ENCODE data around the gene MR1.

MR1 gene

DNA sequence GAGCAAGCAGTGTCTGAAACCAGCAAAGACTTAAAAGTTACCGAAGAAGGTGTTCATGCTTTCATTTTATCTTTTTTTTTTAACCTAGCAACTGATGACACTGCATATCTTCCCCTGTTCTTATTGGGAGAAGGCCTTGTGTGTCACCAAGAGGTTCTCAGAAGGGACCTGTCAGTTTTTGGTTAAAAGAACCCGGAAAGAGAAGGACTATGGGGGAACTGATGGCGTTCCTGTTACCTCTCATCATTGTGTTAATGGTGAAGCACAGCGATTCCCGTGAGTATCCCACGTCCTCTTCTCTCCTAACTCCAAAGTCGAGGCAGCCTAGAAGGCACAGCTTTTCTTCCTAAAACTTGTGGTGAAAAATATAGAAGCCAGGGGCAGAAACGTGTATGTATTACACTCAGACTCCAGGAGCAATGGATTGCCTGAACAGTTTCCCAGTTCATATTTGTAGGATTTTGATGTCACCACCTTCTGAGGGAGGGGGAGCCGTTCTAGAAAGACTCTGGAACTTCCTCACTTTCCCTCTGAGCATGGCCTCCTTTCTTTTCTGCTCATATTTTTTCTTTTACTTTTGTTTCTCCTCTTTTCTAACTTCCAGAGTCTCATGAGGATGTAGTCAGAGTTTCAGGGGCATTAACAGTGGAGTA, at the start of gene MR1:
TSS of gene MR1 (plus strand) at position 185 of the 653 bp plus-strand sequence. CDS start at position 210, 25 bp downstream.
- no peak for DNase-seq

DNA sequence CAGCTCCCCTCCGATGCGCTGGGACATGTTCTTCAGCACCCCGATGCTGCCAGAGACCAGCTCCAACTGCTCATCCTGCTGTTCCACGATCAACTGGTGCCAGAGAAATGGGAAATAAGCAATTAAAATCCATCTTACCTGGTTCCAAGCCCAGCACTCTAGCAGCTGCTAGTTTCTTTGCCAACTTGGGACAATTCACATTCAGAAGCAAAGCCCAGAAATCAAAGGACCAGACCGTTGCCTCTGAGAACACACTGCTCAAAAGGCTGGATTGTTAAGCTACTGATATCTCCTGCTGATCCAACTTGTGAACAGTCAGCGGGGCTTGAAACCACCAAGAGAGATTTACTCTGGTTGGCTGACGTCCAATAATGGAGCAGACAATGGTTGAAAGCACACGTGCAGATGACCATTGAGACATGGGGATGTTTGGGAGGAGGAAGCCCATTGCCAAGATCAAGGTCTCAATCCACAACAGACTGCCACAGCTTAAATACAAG, 45.5 kb upstream of the MR1 start:
- DNase-seq, result no peak

DNA sequence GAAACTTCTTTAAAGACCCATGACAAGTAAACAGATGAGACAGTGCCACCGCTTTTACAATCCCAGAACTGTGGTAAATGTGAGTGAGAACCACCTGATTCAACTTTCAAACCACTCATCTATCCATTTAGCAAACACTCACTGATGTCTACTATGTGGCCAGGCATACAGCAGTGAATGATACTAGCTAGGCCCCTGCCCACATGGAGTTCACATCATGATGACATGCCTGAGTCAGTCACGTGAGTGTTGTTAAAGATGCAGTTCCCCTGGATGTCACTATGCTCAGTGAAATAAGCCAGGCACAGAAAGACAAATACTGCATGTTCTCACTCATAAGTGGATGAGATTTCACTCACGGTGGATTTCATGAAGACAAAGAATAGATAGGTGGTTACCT, 39.5 kb upstream of the MR1 start:
- no peak for DNase-seq

DNA sequence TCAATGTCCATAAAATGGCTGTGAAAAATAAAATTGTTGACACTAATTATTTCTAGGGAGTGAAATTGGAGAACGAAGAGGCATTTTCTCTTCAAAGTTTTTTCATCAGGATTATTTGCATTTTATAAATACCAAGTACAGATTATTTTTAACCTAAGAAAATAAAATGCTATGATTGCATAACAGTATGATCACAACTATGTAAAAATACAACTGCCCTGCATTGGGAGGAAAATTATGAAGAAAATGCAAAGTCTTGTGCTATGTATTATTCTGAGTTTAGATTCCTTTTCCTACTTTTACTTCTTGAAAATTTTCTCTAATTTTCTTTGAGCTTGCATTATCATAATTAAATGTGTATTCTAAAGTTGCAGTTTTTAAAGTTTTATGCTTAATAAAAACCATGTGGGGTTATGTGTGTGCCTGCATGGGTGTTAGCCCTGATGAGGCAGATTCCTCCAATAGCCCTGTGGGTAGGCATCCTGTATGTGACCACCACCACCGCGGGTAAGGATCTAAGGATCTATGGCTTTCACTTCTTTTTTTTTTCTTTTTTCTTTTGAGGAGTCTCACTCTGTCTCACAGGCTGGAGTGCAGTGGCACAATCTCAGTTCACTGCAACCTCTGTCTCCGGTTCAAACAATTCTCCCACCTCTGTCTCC, 35.8 kb upstream of the MR1 start:
- DNase-seq, result no peak

DNA sequence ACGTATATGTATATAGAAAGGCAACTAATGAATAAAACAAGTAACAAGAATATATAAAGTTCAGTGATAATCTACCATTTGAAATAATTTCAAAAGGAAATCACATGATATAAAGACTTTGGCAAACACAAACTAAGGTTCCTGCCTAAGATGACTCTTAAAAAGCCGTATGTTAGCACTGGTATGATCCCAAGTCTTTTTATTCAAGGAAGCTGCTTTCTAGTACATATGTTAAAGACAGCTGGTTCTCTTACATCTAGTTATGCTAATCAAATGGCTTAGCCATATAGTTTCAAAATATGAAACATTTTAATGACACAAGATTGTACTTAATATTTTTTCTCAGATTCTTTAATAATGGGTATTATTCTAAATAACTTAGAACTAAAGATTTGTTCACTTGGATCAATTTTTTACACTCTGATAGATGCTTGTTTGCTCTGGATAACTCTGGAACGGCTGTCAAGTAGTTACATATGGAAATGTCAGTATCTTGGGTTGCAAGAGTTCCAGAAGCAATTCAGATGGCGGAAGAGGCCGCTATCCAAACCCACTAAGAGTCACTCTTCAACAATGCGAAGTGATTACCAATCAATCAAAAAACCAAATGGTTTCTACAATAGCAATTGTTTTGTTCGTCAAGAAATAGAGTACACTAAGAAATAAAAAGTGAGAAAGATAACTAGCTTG, 32.5 kb upstream of the MR1 start:
- DNase-seq, result no peak

DNA sequence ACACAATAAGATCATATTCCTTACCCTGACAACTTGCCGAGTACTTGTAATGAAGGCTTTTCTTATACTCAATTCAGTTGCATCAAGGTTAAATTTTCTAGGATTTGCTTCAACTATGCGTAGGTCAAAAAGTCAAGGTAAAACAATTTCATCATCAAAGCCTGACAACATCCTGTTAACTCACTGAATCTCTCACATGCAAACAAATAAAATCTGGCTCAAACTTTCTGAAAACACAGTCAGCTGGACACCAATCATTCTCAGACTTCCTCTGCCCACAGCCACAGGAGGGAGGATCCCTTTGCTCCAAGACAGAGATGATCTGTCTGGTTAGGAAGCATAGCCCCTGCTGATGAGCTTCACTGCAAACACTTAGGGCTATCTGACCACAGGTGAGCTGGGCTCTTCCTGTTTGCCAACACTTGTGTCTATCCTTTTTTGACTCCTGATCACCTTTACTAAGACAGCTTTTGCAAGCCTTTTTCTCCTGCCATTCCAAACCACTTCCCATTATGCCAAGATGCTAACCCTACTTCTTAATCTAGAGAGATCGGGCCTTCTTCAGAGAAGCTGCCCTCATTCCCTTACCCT, 31.1 kb upstream of the MR1 start:
- no peak for DNase-seq

DNA sequence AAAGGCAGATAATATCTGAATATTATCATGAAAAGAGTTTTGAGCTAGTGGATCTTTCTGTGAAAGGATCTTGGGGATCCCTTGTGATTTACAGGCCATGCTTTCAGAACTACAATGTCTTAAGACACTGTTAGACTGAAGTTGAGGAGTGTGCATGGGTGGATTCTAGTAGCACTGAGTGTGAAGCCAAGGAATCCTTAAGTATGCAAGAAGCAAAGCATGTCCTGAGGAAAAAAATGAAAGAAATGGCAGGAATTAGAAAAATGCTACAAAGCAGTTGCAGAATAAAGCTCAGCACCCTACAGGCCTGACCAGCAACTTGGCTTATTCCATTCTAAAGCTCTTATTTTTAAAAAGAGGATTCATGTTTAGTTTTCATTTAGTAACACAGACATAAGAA, 23.0 kb upstream of the MR1 start:
- DNase-seq, result no peak

DNA sequence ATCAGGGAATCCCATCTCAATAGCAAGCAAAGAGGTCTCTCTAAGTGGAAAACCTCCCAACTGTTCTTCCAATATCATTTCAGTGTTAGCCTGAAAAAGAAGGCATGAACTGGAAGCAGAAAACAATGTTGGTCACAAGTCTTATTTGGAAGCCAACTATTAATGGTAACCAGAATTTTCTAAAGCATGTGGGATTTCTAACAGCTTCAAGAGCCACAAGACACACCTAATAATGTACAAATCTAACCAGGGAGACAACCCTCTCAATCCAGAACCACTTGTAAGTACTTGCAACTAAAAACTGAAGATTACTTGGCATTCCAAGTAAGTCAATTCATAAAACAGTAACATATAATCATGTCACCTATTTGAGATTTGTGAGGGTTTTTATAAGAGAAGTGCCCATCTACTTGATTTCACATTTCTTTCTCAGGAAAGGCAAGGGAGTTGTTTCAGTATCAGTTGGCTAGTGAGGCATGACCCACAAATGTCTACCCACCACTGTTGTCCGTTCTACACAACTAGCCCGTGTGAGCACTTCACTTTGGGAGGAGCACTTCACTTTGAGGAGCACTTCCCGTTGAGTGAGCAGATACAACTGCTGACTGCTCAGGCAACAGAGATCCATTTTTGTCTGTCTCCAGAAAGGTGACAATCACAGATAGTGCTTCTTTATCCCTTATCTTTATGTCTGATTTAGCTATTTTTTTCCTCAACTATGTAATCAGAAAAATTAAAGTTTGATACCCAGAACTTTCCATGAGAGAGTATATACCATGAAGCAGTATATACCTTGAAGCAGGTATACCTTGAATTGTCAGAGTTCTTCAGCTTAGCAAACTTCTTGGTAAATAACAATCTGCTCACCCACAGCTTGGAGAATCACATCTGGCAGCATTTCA, 22.2 kb upstream of the MR1 start:
- no peak for DNase-seq

DNA sequence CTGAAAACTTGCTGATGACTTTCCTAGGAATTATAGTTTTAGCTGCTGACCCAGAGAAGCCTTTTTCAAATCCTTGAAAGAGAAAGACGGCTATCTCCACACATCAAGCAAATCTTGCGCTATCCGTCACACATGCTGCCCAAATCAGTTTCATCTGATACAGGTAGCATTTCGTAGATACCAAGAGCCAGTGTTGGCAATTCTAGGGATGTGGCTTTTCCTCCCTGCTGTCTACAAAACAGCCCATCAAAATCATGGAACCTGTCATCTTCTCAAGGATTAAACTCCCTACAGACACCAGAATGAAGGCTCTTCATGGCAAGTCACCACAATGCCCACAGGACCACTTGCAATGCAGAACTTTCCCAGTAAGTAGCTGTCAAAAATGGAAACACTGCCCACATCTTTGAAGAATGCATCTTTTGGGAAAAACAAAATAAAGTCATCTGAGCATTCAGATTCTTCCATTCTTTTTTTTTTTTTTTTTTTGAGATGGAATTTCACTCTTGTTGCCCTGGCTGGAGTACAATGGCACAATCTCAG, 21.5 kb upstream of the MR1 start:
- DNase-seq, result no peak

DNA sequence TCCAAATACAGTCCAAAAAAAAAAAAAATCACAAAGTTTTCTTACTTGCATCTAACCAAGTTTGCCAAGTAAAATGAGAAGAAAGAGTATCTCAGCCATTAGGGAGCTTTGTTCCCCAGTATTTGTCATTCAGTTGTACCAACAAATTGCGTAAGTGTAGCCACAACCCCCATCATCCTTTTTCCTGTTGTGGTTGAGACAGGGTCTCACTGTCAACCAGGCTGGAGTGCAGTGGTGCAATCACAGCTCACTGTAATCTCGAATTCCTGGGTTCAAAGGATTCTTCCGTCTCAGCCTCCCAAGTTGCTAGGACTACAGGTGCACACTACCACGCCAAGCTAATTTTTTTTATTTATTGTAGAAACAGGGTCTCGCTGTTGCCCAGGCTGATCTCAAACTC, 20.6 kb upstream of the MR1 start:
- DNase-seq, result no peak

DNA sequence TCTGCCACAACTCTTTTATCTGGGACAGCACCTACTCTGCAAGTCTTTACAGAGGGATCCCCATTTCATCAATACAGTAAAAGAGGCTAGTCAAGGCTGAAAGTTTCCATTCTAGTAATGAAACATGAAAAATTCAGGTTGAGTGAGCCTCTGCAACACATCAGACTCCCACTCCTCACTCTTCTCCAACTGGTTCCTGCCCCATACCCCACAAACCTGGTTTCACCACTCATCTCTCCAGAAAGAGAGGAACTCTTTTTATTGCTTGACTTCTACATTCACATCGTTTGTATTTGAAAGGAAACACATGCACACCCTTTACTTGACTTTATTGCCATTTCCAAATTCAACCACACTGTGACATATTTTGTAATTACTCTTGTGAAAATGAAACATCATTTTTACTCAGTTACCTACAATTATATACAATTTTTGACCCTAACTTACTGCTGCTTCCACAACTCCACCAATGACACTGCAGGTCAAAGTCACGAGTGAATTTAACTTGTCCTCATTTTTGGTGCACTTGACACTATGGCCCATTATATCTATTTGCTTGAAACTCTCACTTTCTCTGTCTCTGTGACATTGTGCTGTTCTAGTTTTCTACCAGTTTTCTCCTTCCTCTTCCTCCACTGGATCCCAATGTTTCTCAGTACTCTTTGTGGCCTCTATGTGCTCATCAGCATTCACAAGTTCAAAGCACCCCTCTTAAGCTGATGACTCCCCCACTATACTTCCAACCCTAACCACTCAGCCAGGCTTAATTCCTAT, 19.1 kb upstream of the MR1 start:
- DNase-seq, result no peak

DNA sequence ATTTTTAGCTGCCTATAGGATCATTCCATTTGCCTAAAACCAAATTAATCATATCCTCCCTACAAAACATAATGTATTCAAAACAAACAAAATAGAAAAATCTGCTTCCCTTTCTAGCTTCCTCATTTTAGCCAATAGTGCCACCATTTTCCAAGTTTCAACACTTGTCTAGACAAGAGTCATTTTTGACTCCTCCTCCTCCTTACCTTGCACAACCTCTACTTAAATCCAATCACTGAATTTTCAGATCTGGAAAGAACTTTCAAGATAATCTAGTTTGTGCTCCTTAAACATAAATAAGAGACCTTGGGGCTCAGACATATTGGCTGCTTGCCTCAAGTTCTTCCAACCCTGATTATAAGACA, 18.6 kb upstream of the MR1 start:
- no peak for DNase-seq

DNA sequence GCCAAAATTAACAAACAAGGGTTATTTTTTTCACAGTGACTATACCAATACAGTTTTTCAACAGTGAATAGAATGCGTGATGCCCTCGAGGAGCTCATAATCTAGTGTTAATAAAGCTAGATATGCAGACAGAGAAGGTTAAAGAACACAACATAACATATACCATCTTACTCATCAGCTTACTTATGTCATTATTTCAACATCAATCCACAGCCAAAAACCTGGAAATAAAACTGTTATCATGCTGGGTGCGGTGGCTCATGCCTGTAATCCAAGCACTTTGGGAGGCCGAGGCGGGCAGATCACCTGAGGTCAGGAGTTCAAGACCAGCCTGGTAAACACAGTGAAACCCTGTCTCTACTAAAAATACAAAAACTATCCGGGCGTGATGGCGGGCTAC, 17.2 kb upstream of the MR1 start:
- no peak for DNase-seq

DNA sequence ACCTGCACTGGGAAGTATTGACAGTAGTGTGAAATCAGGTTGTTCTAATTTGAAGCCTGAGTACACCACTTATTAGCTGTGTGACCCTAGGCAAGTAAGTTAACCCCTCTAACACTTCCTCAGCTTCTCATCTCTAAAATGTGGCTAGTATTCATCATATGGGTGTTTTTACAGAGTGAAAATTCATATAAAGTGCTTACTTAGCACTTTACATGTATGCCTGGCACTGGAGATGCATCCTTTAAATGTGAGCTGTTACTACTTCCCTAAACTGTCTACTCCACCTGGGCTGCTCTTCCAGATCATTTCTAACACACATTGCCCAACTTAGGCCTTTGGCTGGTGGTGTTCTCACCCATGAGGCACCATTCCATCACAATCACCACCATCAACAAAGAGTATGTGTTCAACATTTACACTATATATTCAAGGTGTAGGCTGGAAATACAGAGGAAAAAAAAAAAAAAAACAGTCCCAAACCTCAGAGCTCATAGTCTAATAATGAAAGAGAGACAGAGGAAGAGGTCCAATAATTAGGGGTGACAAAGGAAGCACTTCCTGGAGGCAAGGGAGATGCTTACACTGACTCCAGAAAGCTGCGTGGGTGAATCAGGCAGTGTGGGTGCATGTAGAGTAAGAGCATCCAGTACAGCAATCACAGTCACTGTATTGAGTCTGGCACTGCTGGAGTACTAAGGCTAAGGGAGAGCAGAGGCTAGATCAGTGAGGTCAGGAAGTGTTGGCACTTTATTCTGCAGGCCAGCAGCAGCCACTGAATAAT, 14.7 kb upstream of the MR1 start:
- DNase-seq, result no peak

DNA sequence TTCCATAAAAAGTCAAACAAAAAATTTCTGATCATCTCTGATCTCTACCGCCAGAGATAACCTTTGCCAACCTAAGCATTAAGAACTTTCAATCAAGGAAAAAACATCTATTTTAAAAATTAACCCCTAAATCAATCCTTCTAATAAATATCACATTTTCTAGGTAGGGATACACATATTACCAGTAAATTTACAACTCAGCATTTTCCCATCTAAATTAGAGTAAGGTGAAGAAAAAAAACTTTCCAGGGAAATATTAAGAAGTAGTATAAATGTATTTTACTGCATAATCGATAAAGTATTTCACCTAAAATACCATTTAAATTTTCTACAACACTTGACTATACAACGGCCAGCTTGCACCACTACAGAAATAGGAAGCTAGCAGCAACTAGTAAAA, 12.6 kb upstream of the MR1 start:
- DNase-seq, result no peak

DNA sequence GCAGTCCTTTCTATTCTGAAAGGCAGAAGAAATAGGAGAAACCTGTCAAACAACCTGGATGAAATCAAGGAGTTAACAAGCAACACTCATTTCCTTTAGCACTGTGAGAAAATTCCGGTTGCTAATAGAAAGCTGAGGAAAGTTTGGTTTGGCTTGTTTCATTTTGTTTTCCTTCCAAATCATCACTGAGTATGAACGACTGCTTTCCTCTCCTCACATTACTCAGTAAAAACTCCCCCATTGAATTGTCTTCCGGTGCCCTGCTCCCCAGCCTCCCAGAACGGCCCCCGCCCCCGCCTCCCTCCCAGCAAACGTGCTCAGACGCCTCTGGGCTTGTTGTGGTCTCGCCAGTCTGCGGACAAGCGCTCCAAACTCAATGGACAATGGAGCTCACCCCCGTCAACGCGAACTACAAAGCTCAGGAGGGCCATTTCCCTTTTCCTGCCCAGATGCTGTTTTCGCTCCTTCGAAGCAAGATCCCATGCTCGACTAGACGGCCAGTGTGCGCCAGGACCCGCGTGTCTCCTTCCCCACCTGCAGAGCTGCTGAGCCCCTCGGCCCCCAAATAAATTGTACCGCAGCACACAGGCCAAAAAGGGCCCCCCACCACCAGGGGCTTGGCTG, 11.9 kb upstream of the MR1 start:
- DNase-seq, result peak in 3 of 4 experiments; percentile 21 to 36 (median 22)

DNA sequence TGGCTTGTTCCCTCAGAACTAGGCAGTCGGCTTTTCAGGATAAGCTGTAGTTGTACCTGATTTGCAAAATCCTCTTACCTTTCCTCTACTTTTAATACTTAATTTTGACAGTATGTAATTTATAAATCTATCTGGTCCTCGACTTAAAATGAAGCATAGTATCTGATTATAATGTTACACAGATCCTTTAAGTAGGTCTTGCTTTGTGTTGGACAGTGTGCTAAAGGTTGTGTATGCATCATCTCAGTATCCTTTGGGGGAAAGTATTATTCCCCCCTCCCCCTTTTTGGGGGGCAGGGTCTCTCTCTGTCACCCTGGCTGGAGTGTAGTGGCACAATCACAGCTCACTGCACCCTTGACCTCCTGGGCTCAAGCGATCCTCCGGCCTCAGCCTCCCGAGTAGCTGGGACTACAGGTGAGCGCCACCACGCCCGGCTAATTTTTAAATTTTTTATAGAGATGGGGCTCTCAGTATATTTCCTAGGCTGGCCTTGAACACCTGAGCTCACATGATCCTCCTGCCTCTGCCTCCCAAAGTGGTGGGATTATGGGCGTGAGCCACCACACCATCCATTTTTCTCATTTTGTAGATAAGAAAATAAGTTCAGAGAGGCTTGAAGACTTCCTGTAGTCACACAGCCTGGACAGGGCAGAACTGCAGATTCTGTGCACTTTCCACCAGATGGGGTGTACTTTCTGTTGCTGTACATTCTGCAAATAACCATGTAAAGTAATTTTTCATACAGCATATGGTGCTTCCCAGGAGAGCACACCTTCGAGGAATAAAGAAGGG, 10.3 kb upstream of the MR1 start:
- DNase-seq, result no peak

DNA sequence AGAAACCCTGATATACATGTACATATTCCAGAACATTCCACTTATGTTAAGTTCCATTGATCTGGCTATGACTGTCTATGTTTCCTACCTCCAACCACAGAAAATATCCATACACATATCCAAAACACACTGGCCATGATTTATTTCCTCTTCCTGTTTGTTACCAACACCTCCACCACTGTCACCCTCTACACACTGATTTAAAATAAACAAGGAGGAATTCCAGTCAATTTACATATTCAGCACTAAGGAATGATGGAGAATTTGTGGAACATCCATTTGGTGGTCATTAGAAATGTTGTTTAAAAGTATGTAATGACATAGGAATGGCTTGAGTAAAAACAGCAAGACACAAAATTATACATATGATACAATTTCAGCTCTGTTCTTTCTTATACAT, 5.6 kb upstream of the MR1 start:
- DNase-seq, result no peak

DNA sequence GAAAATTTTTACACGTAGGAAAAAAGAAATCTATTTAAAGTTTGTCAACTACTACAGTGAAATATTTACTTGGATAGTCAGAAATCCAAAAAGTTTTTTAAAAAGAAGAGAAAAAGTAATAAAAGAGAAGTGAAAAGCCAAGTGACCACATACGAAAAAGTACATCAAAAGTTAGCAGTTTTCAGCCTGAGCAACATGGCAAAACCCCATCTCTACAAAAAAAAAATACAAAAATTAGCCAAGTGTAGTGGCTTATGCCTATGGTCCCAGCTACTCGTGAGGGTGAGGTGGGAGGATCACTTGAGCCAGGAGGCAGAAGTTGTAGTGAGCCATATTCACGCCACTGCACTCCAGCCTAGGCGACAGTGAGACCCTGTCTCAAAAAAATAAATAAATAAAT, 5.2 kb upstream of the MR1 start:
- no peak for DNase-seq

DNA sequence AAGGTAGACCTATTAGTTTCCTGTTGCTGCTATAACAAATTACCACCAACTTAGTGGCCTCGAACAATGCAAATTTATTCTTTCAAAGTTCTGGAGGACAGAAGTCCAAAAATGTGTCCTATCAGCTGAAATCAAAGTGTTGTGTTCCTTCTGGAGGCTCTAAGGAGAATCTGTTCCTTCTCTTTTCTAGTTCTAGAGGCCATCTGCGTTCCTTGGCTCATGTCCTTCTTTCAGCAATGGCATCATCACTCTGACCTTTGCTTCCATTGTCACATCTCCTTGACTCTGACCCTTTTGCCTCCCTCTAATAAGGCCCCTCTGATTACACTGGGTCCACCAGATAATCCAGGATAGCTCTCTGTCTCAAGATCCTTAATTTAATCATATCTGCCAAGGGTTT, 1.2 kb upstream of the MR1 start:
- no peak for DNase-seq
